K562 (cell line): ENCODE measurements around the gene COPS9. TPM values are rescaled to one million over a fixed set of nuclear protein-coding genes. Genes with fewer than 3 reads are reported as not detected.

Experiments
- ATAC-seq: fragments of 200-7000 bp; cut with Tn5 transposase; 3 replicates; pipeline ENCODE4 v1.9.1; 2020; ENCODE audit warnings: moderate library complexity
- BruUV-seq: library from RNA; stranded (reverse); fragments of 400-500 nt; replicated peaks from 2 replicates; lab custom pipeline; 2021; lab: Mats Ljungman, UMichigan
- CTCF ChIA-PET: fragments of 300-600 bp; formaldehyde crosslinking; extraction: SDS; loops from one replicate; lab custom pipeline; 2021; ENCODE audit warnings: low intra/inter-chr PET ratio; lab: Yijun Ruan, JAX
- POLR2A ChIA-PET: fragments of 300-600, 350-650 bp; sonication (Branson Sonifier 250); formaldehyde crosslinking; extraction: SDS; loops from one replicate; lab custom pipeline; 2021; ENCODE audit warnings: antibody characterized with exemption, inconsistent platforms; lab: Yijun Ruan, JAX
- DNase-seq, 4 experiments: peaks; one replicate each; pipeline versions ENCODE4 v3.0.0 to v3.0.0-alpha.2; 2011 to 2018; ENCODE audit warnings: low spot score in 3 of 4, mixed read lengths in 3 of 4; ENCODE audit errors: extremely low read depth in 1 of 4
- FAIRE-seq: peaks from 2 replicates; lab custom pipeline; 2011; peaks lifted over from hg19 to GRCh38; lab: Jason Lieb, UNC
- H2AFZ ChIP-seq: 2 replicates; pipeline ENCODE4 v1.6.0; 2011; ENCODE audit warnings: low read depth, low read length, control low read depth, inconsistent platforms
- H3K27ac ChIP-seq: fragments of 200-600 bp; 3 replicates; pipeline ENCODE4 v1.8.0; 2011; ENCODE audit warnings: low read depth, mild to moderate bottlenecking, control low read depth, inconsistent platforms, low read length, moderate library complexity, mixed read lengths; ENCODE audit errors: extremely low read depth
- H3K27me3 ChIP-seq, 2 experiments: fragments of 300-600 bp in 1 of 2; 2 replicates in 1 of 2; 3 replicates in 1 of 2; pipeline versions ENCODE4 v1.6.0 to v1.8.0; 2011; ENCODE audit warnings: inconsistent platforms in 2 of 2, low read length in 2 of 2, mild to moderate bottlenecking in 1 of 2, mixed read lengths in 1 of 2, moderate library complexity in 1 of 2; ENCODE audit not compliant: control insufficient read depth in 2 of 2, insufficient read depth in 2 of 2
- H3K36me3 ChIP-seq: fragments of 300-600 bp; 3 replicates; pipeline ENCODE4 v1.8.0; 2011; ENCODE audit warnings: mild to moderate bottlenecking, low read length, inconsistent platforms; ENCODE audit not compliant: control insufficient read depth, insufficient read depth
- H3K4me1 ChIP-seq, 2 experiments: fragments of 200-600 bp in 1 of 2; replicated peaks in 1 of 2; 2 replicates in 1 of 2; 3 replicates in 1 of 2; pipeline versions ENCODE4 v1.5.1 to v1.8.0; 2011; ENCODE audit warnings: inconsistent platforms in 2 of 2, low read length in 2 of 2, mild to moderate bottlenecking in 1 of 2, mixed read lengths in 1 of 2, moderate library complexity in 1 of 2; ENCODE audit not compliant: control insufficient read depth in 2 of 2, insufficient read depth in 2 of 2
- H3K4me2 ChIP-seq: 2 replicates; pipeline ENCODE4 v1.6.1; 2011; ENCODE audit warnings: low read length, control low read depth, inconsistent platforms, mixed read lengths; ENCODE audit not compliant: insufficient read depth
- H3K4me3 ChIP-seq: fragments of 200-600 bp; sonication (generic), shearing (Covaris generic); 2 replicates; pipeline ENCODE4 v1.5.1; 2016; ENCODE audit warnings: control low read depth, inconsistent platforms
- H3K79me2 ChIP-seq: fragments of 200-600 bp; 3 replicates; pipeline ENCODE4 v1.8.0; 2011; ENCODE audit warnings: low read length, inconsistent platforms; ENCODE audit not compliant: control insufficient read depth, insufficient read depth
- H3K9ac ChIP-seq, 2 experiments: 2 replicates each; pipeline versions ENCODE4 v1.6.0 to v1.6.1; 2011; ENCODE audit warnings: low read depth in 2 of 2, low read length in 2 of 2, control low read depth in 1 of 2, inconsistent platforms in 1 of 2, mild to moderate bottlenecking in 1 of 2, mixed read lengths in 1 of 2; ENCODE audit not compliant: insufficient read depth in 1 of 2
- H3K9me1 ChIP-seq: one replicate; pipeline ENCODE4 v1.6.0; 2011; ENCODE audit warnings: inconsistent platforms, mild to moderate bottlenecking, low read length, moderate library complexity; ENCODE audit not compliant: control insufficient read depth, insufficient read depth
- H3K9me3 ChIP-seq: replicated peaks from 2 replicates; pipeline ENCODE4 v1.5.1; 2011; ENCODE audit warnings: low read depth, low read length, inconsistent platforms; ENCODE audit not compliant: control insufficient read depth, insufficient read depth
- H4K20me1 ChIP-seq: replicated peaks from 2 replicates; pipeline ENCODE4 v1.6.1; 2011; ENCODE audit warnings: low read length, inconsistent platforms, mixed read lengths; ENCODE audit not compliant: control insufficient read depth, insufficient read depth
- CHCHD3 ChIP-seq: fragments of 250-450 bp; sonication (Bioruptor Pico); IDR thresholded peaks from 2 replicates; pipeline ENCODE4 v2.1.2; 2022; ENCODE audit warnings: mild to moderate bottlenecking
- ELF4 ChIP-seq: fragments of 450-650 bp; formaldehyde crosslinking; IDR thresholded peaks from 2 replicates; pipeline ENCODE4 v1.4.0; 2022; ENCODE audit warnings: missing genetic modification characterization
- KLF10 ChIP-seq: fragments of 250-450 bp; sonication (Bioruptor Pico); IDR thresholded peaks from 2 replicates; pipeline ENCODE4 v1.6.1; 2021; ENCODE audit warnings: matching md5 sums
- KLF16 ChIP-seq: IDR thresholded peaks from 2 replicates; pipeline ENCODE4 v1.6.1; 2016; ENCODE audit warnings: antibody characterized with exemption
- PHF8 ChIP-seq: fragments of 200-600 bp; sonication (generic); IDR thresholded peaks from 2 replicates; pipeline ENCODE4 v1.6.1; 2012; ENCODE audit warnings: mixed run types, mild to moderate bottlenecking, inconsistent platforms, low read length, moderate library complexity, borderline replicate concordance
- PHTF2 ChIP-seq: fragments of 250-450 bp; sonication (Bioruptor Pico); IDR thresholded peaks from 2 replicates; pipeline ENCODE4 v1.5.0; 2021; ENCODE audit warnings: mild to moderate bottlenecking
- RAD51 ChIP-seq: fragments of 450-650 bp; IDR thresholded peaks from 2 replicates; pipeline ENCODE4 v1.7.1; 2016; ENCODE audit warnings: low read depth, mild to moderate bottlenecking, borderline replicate concordance
- TAF9B ChIP-seq: fragments of 450-650 bp; IDR thresholded peaks from 2 replicates; pipeline ENCODE4 v1.6.1; 2018; ENCODE audit warnings: mild to moderate bottlenecking; ENCODE audit not compliant: partially characterized antibody
- TBP ChIP-seq: optimal IDR thresholded peaks from 2 replicates; pipeline ENCODE3; 2011; ENCODE audit warnings: low read depth, low read length, improper control_type of control experiment
- WGBS: fragments of 100-300 bp; shearing (Covaris generic); methylation state at CpG from one replicate; pipeline ENCODE4 v1.1.6; 2016; ENCODE audit warnings: low coverage, mixed read lengths; ENCODE audit not compliant: insufficient coverage; ENCODE audit errors: missing lambda C conversion rate; 5-methylcytosine and 5-hydroxymethylcytosine counted together
- in situ Hi-C: fragments of 300-500 bp; cut with MboI; formaldehyde crosslinking; loops from 4 replicates; pipeline ENCODE4 v1.15.0; 2018; ENCODE audit warnings: inconsistent platforms, mixed read lengths
- intact Hi-C: fragments of 100-400 bp; cut with micrococcal nuclease; formaldehyde crosslinking; loops from 2 replicates; pipeline ENCODE4 v1.14.2; 2022
- polyA plus RNA-seq, 8 experiments: library from polyadenylated mRNA; depleted of rRNA in 4 of 8; stranded (reverse) in 5 of 8; unstranded in 3 of 8; fragments of >200 nt; fragmentation: Nextera tagmentation in 2 of 8; fragmentation: Illumina TruSeq in 1 of 8; extraction: Ambion mirVana in 2 of 8; extraction: Trizol in 1 of 8; gene quantifications; 2 replicates each; pipeline versions ENCODE4 v1.2.1 to v1.2.3, GENCODE V29; 2011 to 2014; ENCODE audit warnings: inconsistent platforms in 1 of 8, missing spikeins in 1 of 8
- total RNA-seq, 7 experiments: library from RNA; depleted of rRNA in 6 of 7; stranded (reverse); fragments of >200 nt in 6 of 7; fragmentation: Illumina TruSeq in 2 of 7; extraction: Trizol in 2 of 7; gene quantifications; 2 replicates each; pipeline versions ENCODE4 v1.2.1 to v1.2.3, GENCODE V29; 2011 to 2021; ENCODE audit warnings: low replicate concordance in 1 of 7
- TF ChIP-seq, protein P1 (sequence below): fragments of 200-800 bp; sonication (Bioruptor generic); IDR thresholded peaks from 2 replicates; pipeline ENCODE4 v1.6.1; 2017; ENCODE audit warnings: missing genetic modification characterization, missing compliant biosample characterization
- TF ChIP-seq, protein P2 (sequence below): fragments of 250-450 bp; sonication (Bioruptor Pico); IDR thresholded peaks from 2 replicates; pipeline ENCODE4 v1.5.0; 2021
- TF ChIP-seq, protein P3 (sequence below): fragments of 250-450 bp; sonication (Bioruptor Pico); IDR thresholded peaks from 2 replicates; pipeline ENCODE4 v1.4.0; 2020

Gene COPS9
- total and polyA plus RNA-seq, 9 of the 15 experiments (the other 6 are each of a cell fraction or from before 2014, with no cell fraction given) = 55.0 to 281 (median 99.9) TPM

DNA sequence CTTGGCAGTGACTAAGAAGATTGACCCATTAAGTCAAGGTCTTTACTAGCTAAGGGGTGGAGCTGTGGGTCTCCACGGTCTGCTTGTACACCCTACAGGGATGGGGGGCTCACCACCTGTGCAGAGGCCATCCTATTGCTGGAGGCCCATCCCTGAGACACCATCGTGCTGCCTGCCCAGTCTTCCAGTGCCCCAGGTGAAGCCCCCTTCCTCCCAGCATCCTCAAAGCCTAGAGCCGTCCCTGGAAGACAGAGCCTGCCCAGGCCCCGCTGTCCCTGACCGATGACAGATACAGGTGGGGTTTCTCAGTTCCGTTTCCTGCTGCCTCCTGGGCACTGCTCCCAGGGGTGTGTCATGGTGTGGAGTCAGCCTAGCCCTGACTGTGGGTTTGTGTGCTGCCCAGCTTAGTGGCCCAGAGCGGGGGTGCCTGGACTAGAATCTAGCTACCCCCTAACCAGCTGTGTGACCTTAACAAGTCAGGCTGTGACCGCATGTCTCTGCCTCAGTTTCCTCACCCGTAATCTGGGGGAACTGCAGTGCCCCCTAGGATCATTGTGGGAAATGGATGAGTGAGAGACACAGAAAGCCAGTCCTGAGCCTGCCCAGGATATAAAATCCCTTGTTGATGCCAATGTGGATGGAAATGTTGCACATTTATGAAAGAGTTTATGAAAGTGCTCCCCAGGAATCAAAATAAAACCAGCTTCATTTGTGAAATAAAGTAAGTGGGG is 2.3 kb upstream of the COPS9 start:
- H3K4me1 ChIP-seq = peaks cover 0 to 16% of the 10 kb centered on the region in 2 experiments; a peak in 2 of 5 replicates
- POLR2A ChIA-PET = interaction anchor here (0.5 kb wide), 1 partner anchor 179 kb away, joined by 3 read pairs; no protein-coding TSS in a partner anchor
- H3K9me3 ChIP-seq = no peaks in the 10 kb centered on the region
- intact Hi-C loops (no loop called here), in situ Hi-C loops (no loop called here)
- no peak for ATAC-seq
- peaks cover 0 to 49% of the 10 kb centered on the region in 2 experiments; a peak in 3 of 5 replicates for H3K27me3 ChIP-seq
- H3K4me3 ChIP-seq = no peak overlapping the region
- H3K79me2 ChIP-seq = peaks cover 19% of the 10 kb centered on the region
- H3K27ac ChIP-seq = no peak overlapping the region
- FAIRE-seq = no peak
- TF ChIP-seq KLF10 (no peak), ELF4 (no peak), PHF8 (no peak), CHCHD3 (no peak), KLF16 (no peak), PHTF2 (CRISPR knock-in tag) (no peak), TAF9B (no peak), RAD51 (no peak), TBP (no peak)
- TF ChIP-seq, protein P1, sequence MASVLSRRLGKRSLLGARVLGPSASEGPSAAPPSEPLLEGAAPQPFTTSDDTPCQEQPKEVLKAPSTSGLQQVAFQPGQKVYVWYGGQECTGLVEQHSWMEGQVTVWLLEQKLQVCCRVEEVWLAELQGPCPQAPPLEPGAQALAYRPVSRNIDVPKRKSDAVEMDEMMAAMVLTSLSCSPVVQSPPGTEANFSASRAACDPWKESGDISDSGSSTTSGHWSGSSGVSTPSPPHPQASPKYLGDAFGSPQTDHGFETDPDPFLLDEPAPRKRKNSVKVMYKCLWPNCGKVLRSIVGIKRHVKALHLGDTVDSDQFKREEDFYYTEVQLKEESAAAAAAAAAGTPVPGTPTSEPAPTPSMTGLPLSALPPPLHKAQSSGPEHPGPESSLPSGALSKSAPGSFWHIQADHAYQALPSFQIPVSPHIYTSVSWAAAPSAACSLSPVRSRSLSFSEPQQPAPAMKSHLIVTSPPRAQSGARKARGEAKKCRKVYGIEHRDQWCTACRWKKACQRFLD (CRISPR knock-in tag) = no peak
- TF ChIP-seq, protein P2, sequence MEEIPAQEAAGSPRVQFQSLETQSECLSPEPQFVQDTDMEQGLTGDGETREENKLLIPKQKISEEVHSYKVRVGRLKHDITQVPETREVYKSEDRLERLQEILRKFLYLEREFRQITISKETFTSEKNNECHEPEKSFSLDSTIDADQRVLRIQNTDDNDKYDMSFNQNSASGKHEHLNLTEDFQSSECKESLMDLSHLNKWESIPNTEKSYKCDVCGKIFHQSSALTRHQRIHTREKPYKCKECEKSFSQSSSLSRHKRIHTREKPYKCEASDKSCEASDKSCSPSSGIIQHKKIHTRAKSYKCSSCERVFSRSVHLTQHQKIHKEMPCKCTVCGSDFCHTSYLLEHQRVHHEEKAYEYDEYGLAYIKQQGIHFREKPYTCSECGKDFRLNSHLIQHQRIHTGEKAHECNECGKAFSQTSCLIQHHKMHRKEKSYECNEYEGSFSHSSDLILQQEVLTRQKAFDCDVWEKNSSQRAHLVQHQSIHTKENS (CRISPR knock-in tag) = no peak
- TF ChIP-seq, protein P3, sequence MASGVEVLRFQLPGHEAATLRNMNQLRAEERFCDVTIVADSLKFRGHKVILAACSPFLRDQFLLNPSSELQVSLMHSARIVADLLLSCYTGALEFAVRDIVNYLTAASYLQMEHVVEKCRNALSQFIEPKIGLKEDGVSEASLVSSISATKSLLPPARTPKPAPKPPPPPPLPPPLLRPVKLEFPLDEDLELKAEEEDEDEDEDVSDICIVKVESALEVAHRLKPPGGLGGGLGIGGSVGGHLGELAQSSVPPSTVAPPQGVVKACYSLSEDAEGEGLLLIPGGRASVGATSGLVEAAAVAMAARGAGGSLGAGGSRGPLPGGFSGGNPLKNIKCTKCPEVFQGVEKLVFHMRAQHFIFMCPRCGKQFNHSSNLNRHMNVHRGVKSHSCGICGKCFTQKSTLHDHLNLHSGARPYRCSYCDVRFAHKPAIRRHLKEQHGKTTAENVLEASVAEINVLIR (CRISPR knock-in tag) = no peak
- TF ChIP-seq, all 486 proteins: peak for 0
- no peak for DNase-seq
- Histone ChIP-seq H3K36me3 (peaks cover 4% of the 10 kb centered on the region; the same call in 1 of the 3 replicates), H4K20me1 (no peaks in the 10 kb centered on the region), H2AFZ (no peak overlapping the region), H3K9me1 (no peaks in the 10 kb centered on the region), H3K9ac (no peak overlapping the region), H3K4me2 (no peak overlapping the region)
- 15% methylated on average over 7 of the region's 9 CpGs for WGBS
- CTCF ChIA-PET = no interaction called here
- BruUV-seq = no TSS peak
